H1 (cell line): ENCODE data around the gene FOXP4. TPM values are rescaled to one million over a fixed set of nuclear protein-coding genes. Genes with fewer than 3 reads are reported as not detected.

Source experiments
- CEBPB ChIP-seq: IDR thresholded peaks from 2 replicates; pipeline ENCODE4 v1.6.1; 2012; ENCODE audit warnings: low read depth, low read length
- EP300 ChIP-seq, 2 experiments: IDR thresholded peaks; 1 replicate in 1 of 2; 2 replicates in 1 of 2; pipeline ENCODE4 v1.6.1; 2011 to 2012; ENCODE audit warnings: low read depth in 2 of 2, low read length in 2 of 2, mild to moderate bottlenecking in 2 of 2, borderline replicate concordance in 1 of 2, inconsistent platforms in 1 of 2, moderate library complexity in 1 of 2
- KDM4A ChIP-seq: IDR thresholded peaks from one replicate; pipeline ENCODE4 v1.7.1; 2012; ENCODE audit warnings: low read depth, mild to moderate bottlenecking, moderate library complexity, low read length, inconsistent platforms; ENCODE audit not compliant: severe bottlenecking
- SIN3A ChIP-seq, 2 experiments: IDR thresholded peaks in 1 of 2; conservative IDR thresholded peaks in 1 of 2; 2 replicates each; pipeline ENCODE4 v1.6.1; 2011 to 2012; ENCODE audit warnings: low read length in 2 of 2, improper control_type of control experiment in 1 of 2, low read depth in 1 of 2, mild to moderate bottlenecking in 1 of 2
- SP1 ChIP-seq: IDR thresholded peaks from 2 replicates; pipeline ENCODE4 v1.6.1; 2011; ENCODE audit warnings: low read depth, low read length
- TAF1 ChIP-seq: IDR thresholded peaks from 2 replicates; pipeline ENCODE4 v1.6.1; 2011; ENCODE audit warnings: mild to moderate bottlenecking, low read depth, low read length
- TAF7 ChIP-seq: optimal IDR thresholded peaks from 2 replicates; pipeline ENCODE3; 2011; ENCODE audit warnings: low read depth, mild to moderate bottlenecking, inconsistent platforms, low read length, moderate library complexity, borderline replicate concordance
- polyA plus RNA-seq, 7 experiments: library from polyadenylated mRNA; depleted of rRNA in 3 of 7; stranded (reverse) in 5 of 7; unstranded in 2 of 7; fragments of >200 nt in 5 of 7; fragments of 200-250 nt in 2 of 7; gene quantifications; 1 replicate in 5 of 7; 2 replicates in 1 of 7; 4 replicates in 1 of 7; pipeline versions ENCODE4 v1.2.1 to v1.2.3, GENCODE V29; 2011 to 2013; ENCODE audit warnings: missing spikeins in 2 of 7, mixed read lengths in 2 of 7
- total RNA-seq: library from RNA; stranded (reverse); fragmentation: NEBNext Ultra II Directional; extraction: Animal tissue kit (Norgen Biotek cat#: 25700); gene quantifications from 2 replicates; pipeline ENCODE4 v1.2.1, GENCODE V29; 2021
- TF ChIP-seq, protein P1 (sequence below): fragments of 300-600 bp; sonication (generic); IDR thresholded peaks from 2 replicates; pipeline ENCODE4 v1.7.1; 2012; ENCODE audit warnings: low read length, moderate library complexity, mild to moderate bottlenecking, inconsistent platforms; ENCODE audit not compliant: insufficient replicate concordance

Gene FOXP4
- total and polyA plus RNA-seq, 2 of the 8 experiments (the other 6 are each of a cell fraction or from before 2014, with no cell fraction given), result 4.8 to 13.3 TPM

GRCh38 chr6:41621802-41622201 is 75.6 kb downstream of the FOXP4 start (continued):
- TF ChIP-seq SIN3A (conservative IDR thresholded peaks at IDR 0.05 in 1 of 2, IDR thresholded peaks at IDR 0.05 in 1 of 2; ENCODE audit: low read depth in 1 of 2, low read length in 2 of 2) (no peak), SP1 (no peak), KDM4A (no peak), TAF1 (no peak), EP300 (IDR thresholded peaks at IDR 0.05; ENCODE audit: borderline replicate concordance in 1 of 2, low read depth in 2 of 2, low read length in 2 of 2) (no peak), CEBPB (no peak), TAF7 (no peak)
- TF ChIP-seq, protein P1, sequence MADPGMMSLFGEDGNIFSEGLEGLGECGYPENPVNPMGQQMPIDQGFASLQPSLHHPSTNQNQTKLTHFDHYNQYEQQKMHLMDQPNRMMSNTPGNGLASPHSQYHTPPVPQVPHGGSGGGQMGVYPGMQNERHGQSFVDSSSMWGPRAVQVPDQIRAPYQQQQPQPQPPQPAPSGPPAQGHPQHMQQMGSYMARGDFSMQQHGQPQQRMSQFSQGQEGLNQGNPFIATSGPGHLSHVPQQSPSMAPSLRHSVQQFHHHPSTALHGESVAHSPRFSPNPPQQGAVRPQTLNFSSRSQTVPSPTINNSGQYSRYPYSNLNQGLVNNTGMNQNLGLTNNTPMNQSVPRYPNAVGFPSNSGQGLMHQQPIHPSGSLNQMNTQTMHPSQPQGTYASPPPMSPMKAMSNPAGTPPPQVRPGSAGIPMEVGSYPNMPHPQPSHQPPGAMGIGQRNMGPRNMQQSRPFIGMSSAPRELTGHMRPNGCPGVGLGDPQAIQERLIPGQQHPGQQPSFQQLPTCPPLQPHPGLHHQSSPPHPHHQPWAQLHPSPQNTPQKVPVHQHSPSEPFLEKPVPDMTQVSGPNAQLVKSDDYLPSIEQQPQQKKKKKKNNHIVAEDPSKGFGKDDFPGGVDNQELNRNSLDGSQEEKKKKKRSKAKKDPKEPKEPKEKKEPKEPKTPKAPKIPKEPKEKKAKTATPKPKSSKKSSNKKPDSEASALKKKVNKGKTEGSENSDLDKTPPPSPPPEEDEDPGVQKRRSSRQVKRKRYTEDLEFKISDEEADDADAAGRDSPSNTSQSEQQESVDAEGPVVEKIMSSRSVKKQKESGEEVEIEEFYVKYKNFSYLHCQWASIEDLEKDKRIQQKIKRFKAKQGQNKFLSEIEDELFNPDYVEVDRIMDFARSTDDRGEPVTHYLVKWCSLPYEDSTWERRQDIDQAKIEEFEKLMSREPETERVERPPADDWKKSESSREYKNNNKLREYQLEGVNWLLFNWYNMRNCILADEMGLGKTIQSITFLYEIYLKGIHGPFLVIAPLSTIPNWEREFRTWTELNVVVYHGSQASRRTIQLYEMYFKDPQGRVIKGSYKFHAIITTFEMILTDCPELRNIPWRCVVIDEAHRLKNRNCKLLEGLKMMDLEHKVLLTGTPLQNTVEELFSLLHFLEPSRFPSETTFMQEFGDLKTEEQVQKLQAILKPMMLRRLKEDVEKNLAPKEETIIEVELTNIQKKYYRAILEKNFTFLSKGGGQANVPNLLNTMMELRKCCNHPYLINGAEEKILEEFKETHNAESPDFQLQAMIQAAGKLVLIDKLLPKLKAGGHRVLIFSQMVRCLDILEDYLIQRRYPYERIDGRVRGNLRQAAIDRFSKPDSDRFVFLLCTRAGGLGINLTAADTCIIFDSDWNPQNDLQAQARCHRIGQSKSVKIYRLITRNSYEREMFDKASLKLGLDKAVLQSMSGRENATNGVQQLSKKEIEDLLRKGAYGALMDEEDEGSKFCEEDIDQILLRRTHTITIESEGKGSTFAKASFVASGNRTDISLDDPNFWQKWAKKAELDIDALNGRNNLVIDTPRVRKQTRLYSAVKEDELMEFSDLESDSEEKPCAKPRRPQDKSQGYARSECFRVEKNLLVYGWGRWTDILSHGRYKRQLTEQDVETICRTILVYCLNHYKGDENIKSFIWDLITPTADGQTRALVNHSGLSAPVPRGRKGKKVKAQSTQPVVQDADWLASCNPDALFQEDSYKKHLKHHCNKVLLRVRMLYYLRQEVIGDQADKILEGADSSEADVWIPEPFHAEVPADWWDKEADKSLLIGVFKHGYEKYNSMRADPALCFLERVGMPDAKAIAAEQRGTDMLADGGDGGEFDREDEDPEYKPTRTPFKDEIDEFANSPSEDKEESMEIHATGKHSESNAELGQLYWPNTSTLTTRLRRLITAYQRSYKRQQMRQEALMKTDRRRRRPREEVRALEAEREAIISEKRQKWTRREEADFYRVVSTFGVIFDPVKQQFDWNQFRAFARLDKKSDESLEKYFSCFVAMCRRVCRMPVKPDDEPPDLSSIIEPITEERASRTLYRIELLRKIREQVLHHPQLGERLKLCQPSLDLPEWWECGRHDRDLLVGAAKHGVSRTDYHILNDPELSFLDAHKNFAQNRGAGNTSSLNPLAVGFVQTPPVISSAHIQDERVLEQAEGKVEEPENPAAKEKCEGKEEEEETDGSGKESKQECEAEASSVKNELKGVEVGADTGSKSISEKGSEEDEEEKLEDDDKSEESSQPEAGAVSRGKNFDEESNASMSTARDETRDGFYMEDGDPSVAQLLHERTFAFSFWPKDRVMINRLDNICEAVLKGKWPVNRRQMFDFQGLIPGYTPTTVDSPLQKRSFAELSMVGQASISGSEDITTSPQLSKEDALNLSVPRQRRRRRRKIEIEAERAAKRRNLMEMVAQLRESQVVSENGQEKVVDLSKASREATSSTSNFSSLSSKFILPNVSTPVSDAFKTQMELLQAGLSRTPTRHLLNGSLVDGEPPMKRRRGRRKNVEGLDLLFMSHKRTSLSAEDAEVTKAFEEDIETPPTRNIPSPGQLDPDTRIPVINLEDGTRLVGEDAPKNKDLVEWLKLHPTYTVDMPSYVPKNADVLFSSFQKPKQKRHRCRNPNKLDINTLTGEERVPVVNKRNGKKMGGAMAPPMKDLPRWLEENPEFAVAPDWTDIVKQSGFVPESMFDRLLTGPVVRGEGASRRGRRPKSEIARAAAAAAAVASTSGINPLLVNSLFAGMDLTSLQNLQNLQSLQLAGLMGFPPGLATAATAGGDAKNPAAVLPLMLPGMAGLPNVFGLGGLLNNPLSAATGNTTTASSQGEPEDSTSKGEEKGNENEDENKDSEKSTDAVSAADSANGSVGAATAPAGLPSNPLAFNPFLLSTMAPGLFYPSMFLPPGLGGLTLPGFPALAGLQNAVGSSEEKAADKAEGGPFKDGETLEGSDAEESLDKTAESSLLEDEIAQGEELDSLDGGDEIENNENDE, result no peak
- TF ChIP-seq, all 59 proteins: peak for 0
